Measurements from ENCODE around the gene NPAS3.

NPAS3 gene

GRCh38 chr14:33646692-33647260 is 708.1 kb downstream of the NPAS3 start:
- Mint-ChIP-seq H3K27ac (no peak overlapping the region), H3K4me1 (peaks cover 18% of the 10 kb centered on the region), H3K36me3 (ENCODE audit: low read depth) (no peaks in the 10 kb centered on the region), H3K9me3 (no peaks in the 10 kb centered on the region), H3K4me3 (no peak overlapping the region), H3K27me3 (ENCODE audit: low read depth) (peaks cover 4% of the 10 kb centered on the region)
- no peak for TF ChIP-seq CTCF (IDR thresholded peaks at IDR 0.05; ENCODE audit: unreplicated experiment in 3 of 3)

- TF ChIP-seq CTCF (IDR thresholded peaks at IDR 0.05; ENCODE audit: unreplicated experiment in 3 of 3): no peak
- Mint-ChIP-seq H3K36me3 (ENCODE audit: low read depth) (no peaks in the 10 kb centered on the region), H3K27ac (no peak overlapping the region), H3K4me1 (peaks cover 14% of the 10 kb centered on the region), H3K4me3 (no peak overlapping the region), H3K9me3 (no peaks in the 10 kb centered on the region), H3K27me3 (ENCODE audit: low read depth) (peaks cover 4% of the 10 kb centered on the region)
Observed at GRCh38 chr14:33647385-33647786, 708.7 kb downstream of the NPAS3 start.

GRCh38 chr14:33650430-33650829 is 711.8 kb downstream of the NPAS3 start:
- no peaks in the 10 kb centered on the region for H3K27me3 Mint-ChIP-seq (ENCODE audit: low read depth)
- no peaks in the 10 kb centered on the region for H3K9me3 Mint-ChIP-seq
- no peak overlapping the region for H3K27ac Mint-ChIP-seq
- no peaks in the 10 kb centered on the region for H3K36me3 Mint-ChIP-seq (ENCODE audit: low read depth)
- H3K4me3 Mint-ChIP-seq: no peak overlapping the region
- TF ChIP-seq CTCF (IDR thresholded peaks at IDR 0.05; ENCODE audit: unreplicated experiment in 3 of 3): no peak
- H3K4me1 Mint-ChIP-seq: no peaks in the 10 kb centered on the region

GRCh38 chr14:33652566-33653307 is 714.1 kb downstream of the NPAS3 start:
- no peak overlapping the region for H3K27ac Mint-ChIP-seq
- H3K4me3 Mint-ChIP-seq: no peak overlapping the region
- TF ChIP-seq CTCF (IDR thresholded peaks at IDR 0.05; ENCODE audit: unreplicated experiment in 3 of 3): no peak
- no peaks in the 10 kb centered on the region for H3K36me3 Mint-ChIP-seq (ENCODE audit: low read depth)
- H3K27me3 Mint-ChIP-seq (ENCODE audit: low read depth): peaks cover 6% of the 10 kb centered on the region
- no peaks in the 10 kb centered on the region for H3K9me3 Mint-ChIP-seq
- no peaks in the 10 kb centered on the region for H3K4me1 Mint-ChIP-seq

GRCh38 chr14:33653308-33653695 is 714.6 kb downstream of the NPAS3 start:
- H3K4me1 Mint-ChIP-seq: no peaks in the 10 kb centered on the region
- no peak for TF ChIP-seq CTCF (IDR thresholded peaks at IDR 0.05; ENCODE audit: unreplicated experiment in 3 of 3)
- H3K27ac Mint-ChIP-seq: no peak overlapping the region
- H3K36me3 Mint-ChIP-seq (ENCODE audit: low read depth): no peaks in the 10 kb centered on the region
- peaks cover 6% of the 10 kb centered on the region for H3K27me3 Mint-ChIP-seq (ENCODE audit: low read depth)
- H3K4me3 Mint-ChIP-seq: no peak overlapping the region
- no peaks in the 10 kb centered on the region for H3K9me3 Mint-ChIP-seq

- H3K9me3 Mint-ChIP-seq: no peaks in the 10 kb centered on the region
- H3K27ac Mint-ChIP-seq: no peak overlapping the region
- no peaks in the 10 kb centered on the region for H3K4me1 Mint-ChIP-seq
- no peak overlapping the region for H3K4me3 Mint-ChIP-seq
- H3K36me3 Mint-ChIP-seq (ENCODE audit: low read depth): no peaks in the 10 kb centered on the region
- TF ChIP-seq CTCF (IDR thresholded peaks at IDR 0.05; ENCODE audit: unreplicated experiment in 3 of 3): no peak
- peaks cover 6% of the 10 kb centered on the region for H3K27me3 Mint-ChIP-seq (ENCODE audit: low read depth)
Observed at GRCh38 chr14:33655421-33655820, 716.7 kb downstream of the NPAS3 start.

Measured in nephron (organoid).